NOMO-1 (cell line): Measurements from ENCODE around the gene MALL.
A peak's percentile ranks its signal among the peaks of the same experiment; 100 is the strongest.
"Not testable (repeated sequence)": the region's sequence is repeated elsewhere in the genome, so short reads cannot be mapped to it uniquely, and the experiment has no call there.

Experiments
- DNase-seq, 2 experiments: peaks; one replicate each; lab custom pipeline; 2025; ENCODE audit not compliant: unreplicated experiment in 2 of 2; lab: John Stamatoyannopoulos, UW

MALL gene

DNA sequence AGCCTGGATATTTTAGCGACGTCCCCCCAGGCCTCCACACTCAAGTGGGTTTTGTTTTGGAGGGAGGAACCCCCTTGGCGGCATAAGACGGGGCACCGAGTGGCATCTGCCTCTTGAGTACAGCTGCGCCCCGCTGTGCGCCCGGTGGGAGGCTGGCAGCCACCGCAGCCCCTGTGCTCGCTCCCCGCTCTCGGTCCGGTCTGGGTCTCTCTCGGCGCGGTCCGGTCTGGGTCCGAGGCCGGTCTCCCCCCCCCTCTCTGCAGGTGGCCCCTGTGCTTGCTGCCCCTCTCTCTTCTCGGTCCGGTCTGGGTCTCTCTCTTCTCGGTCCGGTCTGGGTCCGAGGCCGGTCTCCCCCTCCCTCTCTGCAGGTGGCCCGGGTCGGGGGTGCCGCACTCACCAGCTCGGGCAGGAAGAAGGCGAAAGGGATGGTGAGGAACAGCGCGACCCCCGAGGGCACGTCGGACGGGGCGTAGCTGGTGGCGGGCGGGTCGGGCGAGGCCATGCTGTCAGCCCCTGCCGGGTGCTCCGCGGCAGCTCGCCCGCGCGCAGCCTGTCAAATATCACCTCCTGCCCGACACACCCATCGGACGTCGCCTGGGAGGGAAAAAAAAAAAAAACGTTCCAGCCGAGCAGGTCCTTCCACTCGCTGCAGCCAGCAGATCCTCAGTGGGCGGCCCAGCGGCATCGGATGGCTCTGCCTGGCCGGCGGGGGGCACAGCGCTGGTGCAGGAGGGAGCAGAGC is at the start of gene MALL:
TSS of gene MALL (minus strand) at position 532 of the 742 bp plus-strand sequence. CDS start at position 502, 30 bp downstream.
- DNase-seq: no peak

DNA sequence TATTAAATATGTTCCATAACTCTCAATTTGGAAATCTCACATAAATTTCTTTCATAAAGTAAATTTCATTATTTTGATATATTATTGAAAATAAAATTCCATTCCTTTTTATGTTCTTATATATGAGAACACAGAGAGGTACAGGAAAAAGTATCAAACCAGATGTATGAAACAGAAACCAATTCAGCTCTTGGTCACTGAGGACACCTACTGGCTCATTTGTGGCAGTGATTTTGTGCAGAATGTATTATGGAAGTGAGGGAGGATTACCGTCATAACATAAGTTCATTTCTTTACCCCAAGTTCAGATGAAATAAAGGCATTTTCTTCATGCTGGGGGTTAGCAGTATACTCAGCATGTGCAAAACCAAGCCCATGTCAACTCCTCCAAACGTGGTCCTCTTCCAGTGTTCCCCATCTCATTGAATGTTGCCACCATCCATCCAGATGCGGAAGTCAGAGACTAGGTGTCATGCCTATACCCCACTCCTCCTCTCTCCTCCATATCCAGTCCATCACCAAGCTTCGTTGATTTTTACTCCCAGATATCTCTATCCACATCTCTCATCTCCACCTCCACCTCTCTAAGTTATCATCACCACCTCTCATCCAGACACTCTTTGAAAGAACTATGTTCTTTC is 41.7 kb upstream of the MALL start:
- peak in 1 of 2 experiments; percentile 44 for DNase-seq

DNA sequence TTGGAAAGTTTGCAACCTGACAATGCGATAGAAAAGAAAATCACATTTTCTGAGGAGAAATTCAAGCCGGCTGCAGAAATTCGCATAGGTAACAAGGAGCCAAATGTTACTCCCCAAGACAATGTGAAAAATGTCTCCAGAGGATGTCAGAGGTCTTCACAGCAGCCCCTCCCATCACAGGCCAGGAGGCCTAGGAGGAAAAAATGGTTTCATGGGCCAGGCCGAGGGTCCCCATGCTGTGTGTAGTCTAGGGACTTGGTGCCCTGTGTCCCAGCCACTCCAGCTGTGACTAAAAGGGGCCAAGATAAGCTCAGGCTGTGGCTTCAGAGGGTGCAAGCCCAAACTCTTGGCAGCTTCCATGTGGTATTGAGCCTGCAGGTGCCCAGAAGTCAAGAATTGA is 39.2 kb upstream of the MALL start:
- not testable (repeated sequence) for DNase-seq

DNA sequence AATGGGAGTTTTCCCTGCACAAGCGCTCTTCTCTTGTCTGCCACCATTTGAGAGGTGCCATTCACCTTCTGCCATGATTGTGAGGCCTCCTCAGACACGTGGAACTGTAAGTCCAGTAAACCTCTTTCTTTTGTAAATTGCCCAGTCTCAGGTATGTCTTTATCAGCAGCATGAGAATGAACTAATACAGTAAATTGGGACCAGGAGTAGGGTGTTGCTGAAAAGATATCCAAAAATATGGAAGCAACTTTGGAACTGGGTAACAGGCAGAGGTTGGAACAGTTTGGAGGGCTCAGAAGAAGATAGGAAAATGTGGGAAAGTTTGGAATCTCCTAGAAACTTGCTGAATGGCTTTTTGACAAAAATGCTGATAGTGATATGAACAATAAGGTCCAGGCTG is 38.6 kb upstream of the MALL start:
- not testable (repeated sequence) for DNase-seq

DNA sequence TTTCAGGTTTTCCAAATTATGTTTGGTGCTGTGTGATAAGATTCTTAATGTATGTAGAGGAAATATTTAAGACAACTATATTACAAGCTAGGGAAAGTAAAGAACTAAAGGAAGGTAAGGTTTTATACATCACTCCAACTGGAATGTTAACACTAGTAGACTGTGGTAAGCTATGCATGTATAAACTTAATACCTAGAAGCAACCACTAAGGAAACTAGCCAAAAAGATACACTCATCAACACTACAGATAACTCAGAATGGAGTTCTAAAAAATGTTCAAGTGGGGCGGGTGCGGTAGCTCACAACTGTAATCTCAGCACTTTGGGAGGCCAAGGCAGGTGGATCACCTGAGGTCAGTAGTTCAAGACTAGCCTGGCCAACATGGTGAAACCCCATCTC is 37.8 kb upstream of the MALL start:
- no peak for DNase-seq

DNA sequence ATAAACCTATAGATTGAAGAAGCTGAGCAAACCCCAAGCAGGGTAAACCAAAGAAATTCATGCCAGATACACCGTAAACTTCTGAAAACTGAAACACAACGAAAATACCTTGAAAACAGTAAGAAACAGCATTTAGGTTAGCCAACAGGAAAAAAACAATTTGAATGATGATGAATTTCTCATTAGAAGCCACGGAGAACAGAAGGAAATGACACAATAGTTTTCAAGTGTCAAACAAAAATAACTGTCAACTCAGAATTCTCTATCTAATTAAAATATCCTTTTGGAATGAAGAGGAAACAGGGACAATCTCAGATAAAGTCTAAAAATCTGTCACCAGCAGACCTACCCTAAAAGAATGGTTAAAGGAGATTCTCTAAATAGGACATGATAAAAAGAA is 37.3 kb upstream of the MALL start:
- DNase-seq: peak in 1 of 2 experiments; percentile 1

DNA sequence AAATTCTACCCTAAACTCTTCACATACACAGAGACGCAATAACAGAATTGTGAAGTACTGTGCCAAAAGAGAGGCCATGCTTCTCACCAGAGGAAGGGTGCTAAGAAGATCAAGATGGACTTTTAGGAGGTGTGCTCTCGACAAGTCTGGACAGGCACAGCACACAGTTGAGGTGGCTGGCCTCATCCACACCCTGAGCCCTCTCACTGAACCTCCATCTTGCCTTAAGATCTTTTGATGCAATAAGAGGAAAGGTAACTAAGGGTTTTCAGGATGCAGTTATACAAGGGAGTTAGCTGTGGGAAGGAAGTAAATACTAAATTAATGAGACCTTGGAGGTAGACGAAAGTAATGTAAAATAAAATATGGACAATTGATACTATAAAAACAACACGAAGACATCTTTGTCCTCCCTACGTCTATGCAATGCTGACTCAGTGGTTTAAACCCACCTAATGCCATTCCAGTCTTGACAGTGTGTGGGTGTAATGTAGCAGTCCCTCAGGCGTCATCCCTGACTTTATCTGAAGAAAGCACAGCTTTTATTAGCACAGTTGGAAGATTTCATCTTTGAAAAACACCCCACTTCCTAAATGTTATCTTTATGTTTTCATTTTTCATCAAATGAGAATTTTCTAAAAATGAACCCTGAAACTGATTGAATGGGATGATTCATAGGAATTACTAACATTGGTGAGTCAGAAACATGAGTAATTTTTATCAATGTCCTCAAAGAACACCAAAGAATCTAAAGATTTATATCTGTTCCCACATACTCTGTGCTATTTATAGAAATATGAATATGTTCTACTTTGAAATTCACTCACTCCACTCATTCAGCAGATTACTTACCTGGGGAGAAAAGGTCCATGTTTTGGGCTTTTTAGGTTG is 34.0 kb upstream of the MALL start:
- DNase-seq: no peak

DNA sequence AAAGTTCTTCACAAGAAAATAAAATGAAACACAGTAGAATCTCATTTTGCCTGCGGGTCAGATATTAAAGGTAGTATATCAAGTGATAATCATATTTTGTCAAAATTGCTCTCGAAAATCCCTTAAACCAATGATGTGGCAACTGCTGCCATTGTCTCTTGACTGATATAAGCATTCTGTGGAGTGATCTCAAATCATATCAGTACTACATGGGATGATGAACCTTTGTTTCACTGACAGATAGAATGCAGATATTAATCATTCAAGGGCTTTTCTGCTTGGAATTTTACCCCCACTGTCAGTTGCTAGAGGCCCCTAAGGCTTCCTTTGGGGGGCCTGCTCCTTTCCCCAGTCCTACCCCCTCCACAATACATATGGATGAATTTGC is 31.3 kb upstream of the MALL start:
- DNase-seq: no peak

DNA sequence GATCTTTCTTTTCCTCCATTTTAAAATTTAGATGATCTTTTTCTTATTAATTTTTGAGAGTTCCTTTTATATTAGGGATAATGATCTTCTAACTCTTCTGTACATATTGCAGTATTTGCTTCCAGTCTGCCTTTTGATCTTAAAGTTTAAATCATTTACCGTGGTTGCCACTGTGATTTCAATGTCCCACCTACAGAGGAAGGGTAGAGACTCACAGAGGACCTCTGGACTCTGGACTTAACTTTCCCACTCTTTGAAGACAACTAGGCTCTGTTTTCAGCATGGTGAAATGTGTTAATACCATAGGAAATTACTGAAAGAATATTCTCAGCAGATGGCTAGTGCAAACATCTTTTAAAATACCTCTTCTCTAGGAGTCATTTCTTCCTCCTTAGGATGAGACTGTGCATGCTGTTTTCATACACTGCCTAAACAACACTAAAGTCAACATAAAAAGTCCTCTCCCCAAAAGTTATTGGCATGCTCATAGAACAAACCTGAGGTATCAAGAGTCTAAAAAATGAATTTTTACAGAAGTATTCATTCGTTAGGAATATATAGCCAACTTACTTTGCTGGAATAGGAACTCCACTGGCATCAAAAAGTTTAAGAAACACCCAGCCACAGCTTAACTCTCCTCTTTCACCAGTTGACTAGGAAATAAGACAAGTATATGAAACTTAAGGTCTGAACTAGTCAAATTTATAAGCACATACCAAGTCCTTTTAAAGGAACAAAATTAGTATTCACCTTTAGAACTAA is 30.7 kb upstream of the MALL start:
- no peak for DNase-seq

DNA sequence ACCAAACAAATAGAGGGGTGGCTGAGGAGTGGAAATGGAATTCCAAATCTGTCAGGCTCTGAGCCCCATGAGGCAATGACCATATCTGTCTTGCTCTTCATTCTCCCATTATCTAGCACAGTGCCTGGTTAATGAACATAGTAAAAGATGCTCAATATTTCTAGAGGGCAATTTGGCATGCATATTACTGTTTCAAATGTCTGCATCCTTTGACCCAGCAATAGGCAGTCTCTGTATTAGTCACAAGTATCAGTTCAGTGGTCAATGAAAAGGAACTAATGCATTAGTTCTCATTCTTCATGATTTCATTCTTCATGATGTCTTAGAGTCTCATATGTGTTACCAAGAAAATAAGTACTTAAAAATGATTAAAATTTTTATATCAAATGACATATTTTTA is 28.4 kb upstream of the MALL start:
- DNase-seq: no peak

DNA sequence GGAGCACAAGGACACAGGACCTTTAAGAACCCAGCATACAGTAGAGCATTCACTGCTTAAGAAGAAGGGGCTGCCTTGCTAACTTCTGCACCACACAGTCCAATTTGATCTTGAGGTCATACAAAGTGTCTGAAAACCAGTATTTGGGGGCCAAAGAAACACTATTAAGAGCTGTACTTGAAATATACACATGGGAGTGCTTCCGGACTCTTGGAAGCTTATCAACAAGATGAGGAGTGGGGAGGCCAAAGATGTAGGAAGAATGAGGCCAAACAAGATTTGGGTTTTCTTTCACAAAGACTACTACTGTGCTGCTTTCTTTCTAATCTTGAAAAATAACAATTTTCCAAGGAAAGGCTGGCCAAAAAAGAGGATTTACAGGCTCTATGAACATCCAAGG is 24.8 kb upstream of the MALL start:
- no peak for DNase-seq

DNA sequence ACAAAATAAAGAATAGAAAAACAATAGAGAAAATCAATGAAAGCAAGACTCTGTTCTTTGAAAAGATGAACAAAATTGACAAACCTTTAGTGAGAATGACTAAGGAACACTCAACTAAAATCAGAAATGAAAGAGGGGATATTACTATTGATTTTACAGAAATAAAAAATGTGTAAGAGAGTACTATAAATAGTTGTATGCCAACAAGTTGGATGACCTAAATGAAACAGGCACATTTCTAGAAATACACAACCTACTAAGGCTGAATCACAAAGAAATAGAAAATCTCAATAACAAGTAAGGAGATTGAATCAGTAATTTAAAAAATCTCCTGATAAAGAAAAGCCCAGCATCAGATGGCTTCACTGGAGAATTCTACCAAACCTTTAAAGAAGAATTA is 18.4 kb upstream of the MALL start:
- DNase-seq: no peak

DNA sequence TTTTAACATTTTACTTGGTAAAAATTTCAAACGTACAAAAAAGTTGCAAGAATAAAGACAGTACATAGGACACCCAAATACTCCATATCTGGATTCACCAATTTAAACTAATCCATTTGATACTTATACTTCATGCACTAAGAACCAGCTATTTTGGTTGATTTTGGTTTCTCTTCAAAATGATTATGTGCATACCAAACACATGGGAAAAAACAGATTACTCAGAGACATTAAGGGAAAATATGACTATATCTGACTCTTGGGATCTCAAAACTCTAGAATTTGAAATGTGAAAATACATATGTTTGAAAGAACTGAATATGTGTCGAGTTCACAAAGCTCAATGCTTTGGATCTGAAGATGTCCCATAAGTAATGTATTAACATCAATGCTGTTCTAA is 15.5 kb upstream of the MALL start:
- no peak for DNase-seq

DNA sequence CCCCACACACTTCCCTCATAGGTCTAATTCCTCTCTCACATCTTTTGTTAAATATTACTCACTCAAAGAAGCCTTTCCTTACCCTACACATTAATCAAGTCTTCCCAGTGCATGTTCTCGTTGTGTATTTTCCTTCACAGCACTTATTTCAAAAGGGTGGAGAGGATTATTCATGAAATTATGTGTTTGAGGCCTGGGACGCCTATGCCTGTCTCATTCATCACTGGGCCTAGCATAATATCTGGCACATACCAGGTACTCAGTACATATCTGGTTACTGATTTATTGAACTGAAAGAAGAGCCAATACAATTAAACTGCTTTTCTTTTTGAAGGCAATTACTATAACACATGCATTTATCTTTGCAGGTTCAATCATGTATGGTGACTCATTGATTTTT is 15.1 kb upstream of the MALL start:
- DNase-seq: no peak

DNA sequence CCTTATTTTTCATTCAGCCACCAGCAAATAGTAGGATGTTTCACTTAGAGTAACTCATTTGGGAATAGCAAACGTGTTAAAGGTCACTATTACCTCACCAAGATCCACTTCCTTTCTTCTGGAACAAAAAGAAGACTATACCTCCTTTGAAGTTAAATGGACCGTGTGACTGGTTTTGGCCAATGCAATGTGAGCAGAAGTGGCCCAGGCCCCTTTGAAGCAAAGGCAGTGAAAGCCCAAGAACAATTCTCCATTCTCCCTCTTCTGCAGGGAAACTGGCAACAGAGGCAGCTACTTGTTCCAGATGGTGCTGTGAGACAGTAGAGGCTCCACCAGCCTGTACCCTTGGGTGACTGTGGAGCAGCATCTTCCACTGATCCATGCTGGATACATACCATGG is 11.3 kb upstream of the MALL start:
- DNase-seq: no peak

DNA sequence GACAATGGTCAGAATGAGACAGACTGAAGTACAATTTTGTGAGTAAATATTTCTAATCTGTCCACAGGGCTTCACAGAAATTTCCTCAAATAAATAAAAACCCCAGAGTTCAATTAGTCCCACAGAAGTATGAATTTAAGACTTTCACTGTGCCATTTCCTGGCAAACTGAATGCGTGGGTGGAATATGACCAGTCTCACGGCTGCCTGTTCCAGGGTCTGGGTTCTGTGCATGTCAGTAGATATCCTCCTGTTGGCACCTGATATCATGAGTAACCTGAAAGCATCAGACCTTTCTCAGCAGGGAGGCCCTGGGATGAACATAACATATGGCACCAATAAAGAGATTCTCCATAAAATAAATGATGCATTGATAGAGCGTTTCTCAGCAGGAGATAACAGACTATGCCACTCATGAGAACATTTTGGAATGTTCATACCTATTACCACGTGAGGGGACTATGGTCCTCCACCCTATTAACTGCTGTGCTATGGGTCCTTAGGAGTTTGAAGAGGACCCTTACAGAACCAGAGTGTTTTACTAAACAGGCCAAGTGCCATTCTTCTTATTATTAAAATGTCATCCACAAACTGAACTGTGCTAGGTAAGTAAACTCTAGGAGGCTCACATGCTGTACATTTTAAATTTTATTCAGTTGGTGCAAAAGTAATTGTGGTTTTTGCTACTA is 10.6 kb upstream of the MALL start:
- no peak for DNase-seq

DNA sequence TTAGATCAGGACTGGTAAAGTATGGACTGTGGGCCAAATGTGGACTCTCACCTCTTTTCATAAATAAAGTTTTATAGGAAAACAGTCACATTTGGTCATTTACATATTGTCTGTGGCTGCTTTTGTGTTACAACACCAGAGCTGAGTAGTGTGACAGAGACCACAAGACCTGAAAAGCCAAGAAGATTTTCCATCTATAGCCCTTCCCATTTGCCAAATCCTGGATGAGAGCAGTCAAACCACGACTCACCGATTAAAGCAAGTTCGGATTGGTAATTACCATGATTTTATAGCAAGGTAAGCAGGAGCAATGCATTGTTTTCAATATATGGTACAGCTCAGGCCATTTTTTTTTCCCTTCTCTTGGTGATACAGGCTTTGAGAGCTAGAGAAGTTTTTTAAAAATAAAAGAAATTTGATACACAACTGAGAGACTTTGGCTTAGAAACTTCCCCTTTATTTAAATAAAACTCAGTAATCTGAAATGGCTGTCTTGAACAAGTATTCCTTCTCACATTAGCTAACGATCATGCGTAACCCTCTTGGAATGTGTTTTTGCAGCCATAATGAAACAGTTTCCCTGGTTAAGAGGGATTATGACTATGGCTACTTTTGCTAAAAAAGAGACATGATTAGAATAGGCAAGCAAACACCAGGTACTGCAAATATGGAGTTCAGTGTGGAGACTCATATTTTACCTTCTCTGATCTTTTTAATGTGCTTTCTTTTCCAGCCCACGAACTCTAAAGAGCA is 9.5 kb upstream of the MALL start:
- no peak for DNase-seq

DNA sequence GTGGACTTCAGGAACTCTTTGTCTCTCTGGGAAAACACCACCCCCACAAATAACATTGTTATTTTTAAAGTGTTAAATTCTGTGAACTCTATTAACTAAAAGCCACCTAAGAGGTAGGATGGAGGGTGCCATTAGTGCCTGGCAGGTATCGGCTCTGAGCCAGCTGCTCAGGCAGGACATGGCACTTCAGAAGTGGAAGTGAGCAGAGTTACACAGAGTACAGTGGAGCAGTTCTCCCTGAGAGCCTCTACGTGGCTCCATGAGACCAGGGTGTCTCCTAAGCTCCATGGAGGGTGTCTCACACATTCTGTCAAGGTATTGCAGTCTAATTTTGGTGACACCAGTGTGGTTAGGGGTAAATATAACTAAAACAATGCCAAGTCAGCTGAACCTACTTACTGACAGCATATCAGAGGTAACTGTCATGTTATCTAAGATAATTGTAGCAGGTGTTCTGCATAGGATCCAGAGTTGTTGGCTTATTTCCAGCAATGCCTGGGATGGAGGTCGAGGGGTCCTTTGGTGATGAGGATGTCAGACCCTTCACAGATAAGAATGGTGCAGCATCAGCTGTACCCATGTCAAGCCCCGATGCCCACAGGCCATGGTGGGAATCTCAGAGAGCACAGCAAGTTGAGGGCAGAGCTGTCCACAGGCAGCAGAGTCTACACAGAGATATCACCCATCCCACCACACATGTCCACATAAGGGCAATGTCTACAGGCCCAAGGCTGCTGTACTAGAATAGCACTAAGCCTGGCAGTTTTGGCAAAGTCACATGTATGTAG is 8.6 kb upstream of the MALL start:
- no peak for DNase-seq

DNA sequence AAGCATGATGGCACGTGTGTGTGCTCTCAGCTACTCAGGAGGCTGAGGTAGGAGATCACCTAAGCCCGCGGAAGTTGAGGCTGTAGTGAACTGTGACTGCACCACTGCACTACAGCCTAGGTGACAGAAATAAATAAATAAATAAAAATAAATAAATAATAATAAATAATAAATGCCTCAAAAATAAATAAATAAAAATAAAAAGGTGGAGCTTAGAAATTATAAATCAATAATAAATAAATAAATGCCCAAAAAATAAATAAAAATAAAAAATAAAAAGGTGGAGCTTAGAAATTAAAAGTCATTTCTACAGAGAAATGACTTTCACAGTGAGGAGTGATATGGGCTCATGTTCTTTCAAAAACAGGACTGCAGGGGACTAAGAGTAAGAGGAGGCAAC is 6.0 kb upstream of the MALL start:
- DNase-seq: no peak
